DOHH2 (cell line): ENCODE data around the gene MRTFB.

ENCODE experiments used
- H3F3A ChIP-seq: fragments of 200-600 bp; sonication (generic), shearing (Covaris generic); 2 replicates; pipeline ENCODE4 v1.6.0; 2016; ENCODE audit warnings: antibody characterized with exemption, mild to moderate bottlenecking; ENCODE audit not compliant: control insufficient read depth, insufficient read depth
- H3K27ac ChIP-seq: fragments of 200-600 bp; sonication (generic); 2 replicates; pipeline ENCODE4 v1.5.1; 2014; ENCODE audit warnings: low read depth, mild to moderate bottlenecking, low read length, moderate library complexity
- H3K27me3 ChIP-seq: fragments of 200-600 bp; sonication (generic); 2 replicates; pipeline ENCODE4 v1.6.1; 2014; ENCODE audit warnings: mild to moderate bottlenecking, low read length, mixed read lengths; ENCODE audit not compliant: control insufficient read depth
- H3K36me3 ChIP-seq: fragments of 200-600 bp; sonication (generic); 2 replicates; pipeline ENCODE4 v1.6.1; 2014; ENCODE audit warnings: mild to moderate bottlenecking, low read length, moderate library complexity, mixed read lengths; ENCODE audit not compliant: control insufficient read depth
- H3K4me1 ChIP-seq: fragments of 200-600 bp; sonication (generic); 2 replicates; pipeline ENCODE4 v1.6.1; 2014; ENCODE audit warnings: mild to moderate bottlenecking, low read length, mixed read lengths; ENCODE audit not compliant: control insufficient read depth
- H3K4me2 ChIP-seq: fragments of 200-600 bp; sonication (generic); 2 replicates; pipeline ENCODE4 v1.6.0; 2014; ENCODE audit warnings: mild to moderate bottlenecking, low read length, moderate library complexity
- H3K4me3 ChIP-seq: fragments of 200-600 bp; sonication (generic); 2 replicates; pipeline ENCODE4 v1.5.1; 2014; ENCODE audit warnings: mild to moderate bottlenecking, low read length, mixed read lengths
- H3K79me2 ChIP-seq: fragments of 200-600 bp; sonication (generic); 2 replicates; pipeline ENCODE4 v1.6.1; 2014; ENCODE audit warnings: mild to moderate bottlenecking, low read length, mixed read lengths; ENCODE audit not compliant: control insufficient read depth
- H3K9me2 ChIP-seq: fragments of 200-600 bp; sonication (generic); replicated peaks from 2 replicates; pipeline ENCODE4 v1.6.1; 2014; ENCODE audit warnings: mild to moderate bottlenecking, low read length, mixed read lengths; ENCODE audit not compliant: control insufficient read depth
- H3K9me3 ChIP-seq: fragments of 200-600 bp; sonication (generic); 2 replicates; pipeline ENCODE4 v1.6.1; 2014; ENCODE audit warnings: antibody characterized with exemption, low read length, mixed read lengths; ENCODE audit not compliant: control insufficient read depth, insufficient read depth
- H4K20me1 ChIP-seq: fragments of 200-600 bp; sonication (generic); 2 replicates; pipeline ENCODE4 v1.6.0; 2014; ENCODE audit warnings: low read depth, mild to moderate bottlenecking, antibody characterized with exemption, low read length, moderate library complexity; ENCODE audit not compliant: control insufficient read depth, insufficient read depth
- EZH2phosphoT487 ChIP-seq: fragments of 200-600 bp; sonication (generic); IDR thresholded peaks from 2 replicates; pipeline ENCODE4 v1.6.1; 2017; ENCODE audit warnings: borderline replicate concordance, mild to moderate bottlenecking, antibody characterized with exemption, low read length, moderate library complexity, mixed read lengths
- TF ChIP-seq, protein P1 (sequence below): fragments of 200-600 bp; sonication (generic); IDR thresholded peaks from one replicate; pipeline ENCODE4 v1.5.1; 2014; ENCODE audit warnings: antibody characterized with exemption, mild to moderate bottlenecking, low read depth, low read length; ENCODE audit not compliant: poor library complexity, severe bottlenecking

The MRTFB gene

DNA sequence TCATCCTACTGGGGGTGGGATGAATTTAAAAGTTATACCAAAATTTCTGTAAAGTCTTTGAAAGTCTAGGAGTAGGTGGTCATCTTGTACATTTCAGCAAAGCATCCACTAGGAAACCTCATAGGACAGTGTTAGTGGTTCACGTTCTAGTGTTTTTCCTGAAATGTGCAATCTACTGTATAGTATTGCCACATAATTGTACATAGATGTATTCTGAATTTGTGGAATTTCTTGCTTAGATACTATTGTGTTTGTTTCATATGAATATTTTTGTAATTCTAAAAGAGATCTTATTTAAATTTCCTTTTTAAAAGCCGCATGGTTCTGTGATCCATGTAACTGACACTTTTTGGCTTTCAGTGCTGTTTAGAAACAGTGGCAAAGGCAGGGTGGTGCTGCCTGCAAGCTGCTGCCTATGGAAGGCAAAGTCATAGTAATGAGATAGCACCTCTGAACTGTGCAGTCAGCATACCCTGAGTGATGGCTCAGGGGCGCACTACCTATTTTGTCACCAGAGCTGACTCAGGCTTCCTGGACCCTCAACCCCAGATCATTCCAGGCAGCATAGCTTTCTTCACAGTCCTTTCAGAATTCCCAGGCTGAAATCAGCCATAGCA, 193.3 kb downstream of the MRTFB start:
- no peak overlapping the region for H3K4me3 ChIP-seq
- H3F3A ChIP-seq = no peaks in the 10 kb centered on the region
- H3K4me1 ChIP-seq = no peaks in the 10 kb centered on the region
- H3K36me3 ChIP-seq = peaks cover 28% of the 10 kb centered on the region
- H3K27me3 ChIP-seq = no peaks in the 10 kb centered on the region
- H3K27ac ChIP-seq = no peak overlapping the region
- H3K9me3 ChIP-seq = peaks cover 5% of the 10 kb centered on the region; the same call in 1 of the 2 replicates
- H4K20me1 ChIP-seq = no peaks in the 10 kb centered on the region
- no peaks in the 10 kb centered on the region for H3K79me2 ChIP-seq
- TF ChIP-seq, protein P1, sequence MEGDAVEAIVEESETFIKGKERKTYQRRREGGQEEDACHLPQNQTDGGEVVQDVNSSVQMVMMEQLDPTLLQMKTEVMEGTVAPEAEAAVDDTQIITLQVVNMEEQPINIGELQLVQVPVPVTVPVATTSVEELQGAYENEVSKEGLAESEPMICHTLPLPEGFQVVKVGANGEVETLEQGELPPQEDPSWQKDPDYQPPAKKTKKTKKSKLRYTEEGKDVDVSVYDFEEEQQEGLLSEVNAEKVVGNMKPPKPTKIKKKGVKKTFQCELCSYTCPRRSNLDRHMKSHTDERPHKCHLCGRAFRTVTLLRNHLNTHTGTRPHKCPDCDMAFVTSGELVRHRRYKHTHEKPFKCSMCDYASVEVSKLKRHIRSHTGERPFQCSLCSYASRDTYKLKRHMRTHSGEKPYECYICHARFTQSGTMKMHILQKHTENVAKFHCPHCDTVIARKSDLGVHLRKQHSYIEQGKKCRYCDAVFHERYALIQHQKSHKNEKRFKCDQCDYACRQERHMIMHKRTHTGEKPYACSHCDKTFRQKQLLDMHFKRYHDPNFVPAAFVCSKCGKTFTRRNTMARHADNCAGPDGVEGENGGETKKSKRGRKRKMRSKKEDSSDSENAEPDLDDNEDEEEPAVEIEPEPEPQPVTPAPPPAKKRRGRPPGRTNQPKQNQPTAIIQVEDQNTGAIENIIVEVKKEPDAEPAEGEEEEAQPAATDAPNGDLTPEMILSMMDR = no peak
- TF ChIP-seq EZH2phosphoT487 = no peak
- no peaks in the 10 kb centered on the region for H3K9me2 ChIP-seq
- no peak overlapping the region for H3K4me2 ChIP-seq

DNA sequence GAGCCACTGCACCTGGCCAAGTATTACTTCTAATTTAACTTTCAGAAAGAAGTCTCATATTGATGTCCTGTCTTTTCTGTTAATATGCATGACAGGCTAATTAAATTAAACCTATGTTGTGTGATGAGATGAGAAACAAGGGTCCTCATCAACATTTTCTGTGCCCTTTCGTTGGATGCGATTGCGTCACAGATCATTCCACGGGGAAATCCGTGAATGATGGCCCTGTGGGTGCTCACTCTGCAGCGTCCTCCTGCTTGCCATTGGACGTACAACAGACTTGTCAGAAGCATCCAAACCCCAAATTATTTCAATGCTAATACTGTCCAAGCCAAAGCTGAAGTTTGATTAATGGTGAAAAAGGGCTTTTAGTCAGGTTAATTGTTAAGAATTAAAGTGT, 197.0 kb downstream of the MRTFB start:
- no peak overlapping the region for H3K4me3 ChIP-seq
- peaks cover 14% of the 10 kb centered on the region for H3K36me3 ChIP-seq
- H3K9me2 ChIP-seq = no peaks in the 10 kb centered on the region
- no peaks in the 10 kb centered on the region for H4K20me1 ChIP-seq
- no peaks in the 10 kb centered on the region for H3F3A ChIP-seq
- H3K9me3 ChIP-seq = peaks cover 13% of the 10 kb centered on the region
- no peaks in the 10 kb centered on the region for H3K4me1 ChIP-seq
- H3K79me2 ChIP-seq = no peaks in the 10 kb centered on the region
- H3K27ac ChIP-seq = no peak overlapping the region
- TF ChIP-seq, protein P1 = no peak
- no peak for TF ChIP-seq EZH2phosphoT487
- H3K27me3 ChIP-seq = no peaks in the 10 kb centered on the region
- no peak overlapping the region for H3K4me2 ChIP-seq

DNA sequence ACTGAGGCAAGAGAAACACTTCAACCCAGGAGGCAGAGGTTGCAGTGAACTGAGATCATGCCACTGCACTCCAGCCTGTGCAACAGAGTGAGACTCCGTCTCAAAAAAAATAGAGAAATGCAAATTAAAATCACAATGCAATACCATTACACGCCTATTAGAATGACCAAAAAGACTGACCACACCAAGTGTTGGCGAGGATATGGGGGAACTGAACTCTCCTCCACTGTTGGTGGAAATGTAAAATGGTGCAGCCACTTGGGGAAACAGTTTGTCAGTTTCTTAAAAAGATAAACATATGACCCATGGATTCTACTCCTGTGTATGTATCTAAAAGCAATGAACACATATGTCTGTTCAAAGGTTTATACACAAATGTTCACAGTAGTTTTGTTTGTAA, 204.8 kb downstream of the MRTFB start:
- Histone ChIP-seq H3K79me2 (no peaks in the 10 kb centered on the region), H3K4me3 (no peak overlapping the region), H3K36me3 (no peaks in the 10 kb centered on the region), H4K20me1 (no peaks in the 10 kb centered on the region), H3K9me3 (0 out of 2 replicates have a peak, but pooled peaks cover 4% of the 10 kb centered on the region), H3F3A (no peaks in the 10 kb centered on the region), H3K4me1 (no peaks in the 10 kb centered on the region), H3K9me2 (no peaks in the 10 kb centered on the region), H3K27ac (no peak overlapping the region), H3K27me3 (no peaks in the 10 kb centered on the region), H3K4me2 (no peak overlapping the region)
- TF ChIP-seq EZH2phosphoT487 = no peak
- TF ChIP-seq, protein P1 = no peak
